HS-27A (cell line): ENCODE results near the gene PEX19.
"Not testable (repeated sequence)": the region's sequence is repeated elsewhere in the genome, so short reads cannot be mapped to it uniquely, and the experiment has no call there.

Source experiments
- DNase-seq: peaks from one replicate; pipeline ENCODE4 v3.0.0-alpha.2; 2012; ENCODE audit warnings: low read depth, missing footprints

The PEX19 gene, protein sequence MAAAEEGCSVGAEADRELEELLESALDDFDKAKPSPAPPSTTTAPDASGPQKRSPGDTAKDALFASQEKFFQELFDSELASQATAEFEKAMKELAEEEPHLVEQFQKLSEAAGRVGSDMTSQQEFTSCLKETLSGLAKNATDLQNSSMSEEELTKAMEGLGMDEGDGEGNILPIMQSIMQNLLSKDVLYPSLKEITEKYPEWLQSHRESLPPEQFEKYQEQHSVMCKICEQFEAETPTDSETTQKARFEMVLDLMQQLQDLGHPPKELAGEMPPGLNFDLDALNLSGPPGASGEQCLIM

DNA sequence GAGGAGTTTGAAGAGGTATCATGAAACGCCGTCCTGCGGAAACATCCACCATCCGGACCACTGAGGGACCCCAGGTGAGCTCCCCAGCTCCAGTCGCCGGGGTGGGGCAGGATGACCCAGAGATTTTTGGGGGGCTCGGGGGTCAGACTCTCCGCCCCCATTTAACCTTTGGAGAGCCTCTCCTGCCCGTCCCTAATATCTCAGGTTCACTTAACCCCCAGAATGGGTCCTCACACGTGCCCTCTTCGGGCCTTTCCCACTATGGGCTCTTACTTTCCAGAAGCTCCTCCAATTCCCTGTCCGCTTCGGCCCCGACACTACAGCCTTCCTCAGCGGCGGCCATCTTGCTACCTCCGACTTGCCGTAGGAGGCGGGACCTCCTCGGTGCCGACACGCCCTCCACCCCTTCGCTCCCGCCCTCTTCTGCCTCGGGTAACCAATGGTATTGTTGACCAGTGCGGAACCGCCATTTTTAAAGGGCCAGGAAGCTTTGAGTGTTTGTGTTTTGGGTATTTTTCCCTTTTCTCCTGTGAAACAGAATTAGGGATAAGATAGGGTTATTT, at the start of gene PEX19:
Gene PEX19 (minus strand): TSS at position 352 of the 563 bp plus-strand sequence. CDS start 9 bp downstream, at position 343.
- peak; percentile 69 for DNase-seq

- no peak for DNase-seq
Observed at GRCh38 chr1:160332516-160332915, 47.6 kb upstream of the PEX19 start.

DNA sequence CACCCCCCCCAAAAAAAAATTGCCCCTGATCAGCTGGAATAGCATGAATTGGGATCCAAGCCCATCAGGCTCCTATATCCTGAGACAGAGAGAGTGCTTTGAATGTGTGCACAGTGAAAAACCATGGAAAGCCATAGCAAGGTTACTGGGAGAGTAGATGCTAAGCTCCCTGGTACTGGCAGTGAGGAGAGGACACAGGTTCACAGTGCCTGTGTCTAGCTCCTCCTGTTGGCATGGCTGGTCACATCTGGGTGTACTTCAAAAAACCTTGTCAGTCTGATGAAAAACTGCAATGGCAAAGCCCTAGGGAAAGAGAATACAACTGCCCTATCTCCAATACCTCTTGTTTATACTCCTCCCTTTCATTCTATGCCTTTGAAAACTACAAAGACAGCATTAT, 45.2 kb upstream of the PEX19 start:
- no peak for DNase-seq

DNA sequence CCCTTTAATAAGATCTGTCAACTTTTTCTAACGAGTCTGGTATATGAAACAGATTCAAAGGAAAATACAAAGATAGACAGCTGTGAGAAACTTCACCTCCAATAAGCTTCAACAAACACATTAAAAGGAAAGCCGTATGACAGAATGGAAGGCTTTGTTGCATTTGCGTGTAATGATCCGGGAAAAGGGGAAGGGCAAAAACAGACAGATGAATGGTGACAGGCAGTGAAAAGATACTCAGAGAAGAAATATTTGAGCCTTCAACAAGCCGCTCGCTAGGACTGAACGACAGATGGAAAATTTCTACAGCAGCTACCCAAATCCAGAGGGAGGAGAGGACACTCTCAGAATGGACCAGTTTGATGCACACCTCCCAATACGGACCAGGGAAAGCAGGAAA, 43.3 kb upstream of the PEX19 start:
- DNase-seq, result no peak

DNA sequence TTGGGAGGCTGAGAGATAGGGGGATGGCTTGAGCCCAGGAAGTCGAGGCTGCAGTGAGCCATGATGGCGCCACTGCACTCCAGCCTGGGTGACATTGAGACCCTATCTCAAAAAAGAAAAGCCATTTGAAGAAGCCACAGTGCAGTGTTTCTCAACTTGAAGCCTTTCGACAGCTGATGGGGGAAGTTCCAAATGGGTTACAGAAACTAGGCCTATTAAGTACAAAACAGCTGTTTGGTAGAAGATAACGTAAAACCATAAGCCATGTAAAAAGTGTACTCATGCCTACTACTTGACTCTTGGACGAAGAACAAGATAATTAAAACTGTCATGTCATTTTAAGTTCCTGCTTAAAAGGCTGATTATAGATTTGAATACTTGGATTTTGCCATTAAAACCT, 41.5 kb upstream of the PEX19 start:
- no peak for DNase-seq

DNA sequence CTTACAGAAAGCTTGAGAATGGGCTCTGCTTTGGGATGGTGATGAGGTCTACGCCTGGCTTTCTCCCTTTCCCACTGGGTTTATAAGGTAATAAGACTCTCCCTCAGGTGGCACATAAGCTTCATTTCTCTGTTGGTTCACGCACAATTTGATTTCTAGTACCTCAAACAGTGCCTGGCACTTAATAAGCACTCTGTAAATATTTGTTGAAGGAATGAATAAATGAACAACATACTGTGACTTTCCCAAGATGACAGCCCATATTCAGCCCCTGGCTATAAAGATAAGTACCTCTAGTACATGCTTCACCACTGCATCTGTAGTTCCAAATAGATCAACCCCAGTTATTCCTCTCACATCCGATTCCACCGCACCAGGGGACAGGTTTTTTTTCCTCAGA, 40.3 kb upstream of the PEX19 start:
- no peak for DNase-seq

DNA sequence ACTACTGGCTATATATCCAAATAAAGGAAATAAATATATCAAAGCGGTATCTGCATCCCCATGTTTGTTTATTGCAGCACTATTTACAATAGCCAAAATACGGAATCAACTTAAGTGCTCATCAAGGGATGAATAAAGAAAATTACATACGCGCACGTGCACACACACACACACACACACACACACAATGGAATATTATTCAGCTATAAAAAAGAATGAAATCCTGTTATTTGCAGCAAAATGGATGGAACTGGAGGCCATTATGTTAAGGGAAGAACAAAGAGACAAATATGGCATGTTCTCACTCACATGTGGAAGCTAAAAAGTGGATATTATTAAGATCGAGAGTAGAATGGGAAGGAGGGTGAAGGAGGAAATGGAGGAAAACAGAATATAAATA, 37.9 kb upstream of the PEX19 start:
- DNase-seq, result no peak

DNA sequence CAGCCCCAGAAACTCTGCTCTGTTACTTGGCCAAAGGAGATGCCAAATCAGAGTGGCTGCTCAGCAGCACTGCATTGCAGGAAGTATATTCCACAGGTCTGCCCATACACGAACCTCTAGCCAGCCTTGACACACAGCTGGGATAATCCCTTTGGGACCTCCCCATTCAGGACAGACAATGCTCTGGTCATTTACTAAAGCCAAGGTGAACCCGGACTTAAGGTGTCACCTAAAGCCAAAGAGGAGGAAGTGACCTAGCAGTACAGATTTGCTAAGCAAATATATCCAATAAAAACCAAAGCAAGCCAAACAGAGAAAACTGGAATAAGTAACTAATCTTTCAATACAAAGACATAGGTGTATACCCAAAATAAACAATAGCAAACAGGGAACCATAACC, 30.4 kb upstream of the PEX19 start:
- no peak for DNase-seq

- DNase-seq, result no peak
Observed at GRCh38 chr1:160309571-160309970, 24.6 kb upstream of the PEX19 start.

DNA sequence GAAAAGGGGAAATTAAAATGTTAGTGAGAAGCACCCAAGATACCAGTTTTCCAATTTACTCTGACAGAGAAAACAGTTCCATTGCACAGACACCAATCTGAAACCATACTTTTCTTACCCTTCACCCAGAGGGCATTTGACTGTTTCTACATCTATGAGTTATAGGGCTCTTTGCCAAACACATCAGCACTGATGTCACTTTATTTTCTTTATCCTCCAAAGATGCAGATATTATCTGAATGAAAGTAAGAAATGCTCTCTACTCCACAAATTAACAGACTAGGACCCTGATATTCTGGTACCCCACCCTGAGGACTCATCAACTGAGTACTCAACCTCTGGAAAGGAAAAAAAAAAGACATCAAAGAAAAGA, 24.2 kb upstream of the PEX19 start:
- DNase-seq, result no peak

DNA sequence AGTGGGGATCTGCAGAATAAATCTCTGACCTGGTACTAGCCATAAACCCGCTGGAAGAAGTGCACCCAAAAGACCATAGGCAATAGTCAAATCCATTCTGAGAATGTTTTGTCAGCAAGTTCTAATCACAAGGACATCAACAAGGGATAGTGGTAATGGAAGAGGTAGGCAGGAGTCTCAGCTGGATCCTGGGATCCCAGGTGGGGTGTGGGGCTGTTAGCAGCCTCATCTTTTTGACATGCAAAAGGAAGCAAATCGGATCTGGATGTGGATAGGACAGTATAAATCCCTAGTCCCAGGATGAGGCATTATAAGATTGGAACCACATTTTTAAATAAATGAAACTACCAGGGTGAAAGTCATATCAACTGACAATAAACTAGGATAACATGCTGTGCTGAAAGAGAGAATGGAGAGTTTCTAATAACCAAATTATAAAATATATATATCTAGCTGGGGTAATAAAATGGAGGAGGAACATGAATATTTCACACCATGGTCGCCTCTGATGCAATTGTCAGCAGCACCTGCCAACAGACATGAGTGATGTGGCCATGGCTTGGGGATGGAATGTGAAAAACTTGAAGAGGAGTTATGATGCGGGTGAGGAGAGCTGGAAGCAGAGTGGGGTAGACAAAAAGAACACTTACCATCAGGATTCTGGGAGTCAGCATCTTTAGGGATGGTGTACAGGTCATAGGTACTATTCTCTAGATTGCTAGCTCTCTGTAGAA, 23.7 kb upstream of the PEX19 start:
- no peak for DNase-seq

GRCh38 chr1:160307118-160307791, 22.3 kb upstream of the PEX19 start:
- DNase-seq, result no peak

DNA sequence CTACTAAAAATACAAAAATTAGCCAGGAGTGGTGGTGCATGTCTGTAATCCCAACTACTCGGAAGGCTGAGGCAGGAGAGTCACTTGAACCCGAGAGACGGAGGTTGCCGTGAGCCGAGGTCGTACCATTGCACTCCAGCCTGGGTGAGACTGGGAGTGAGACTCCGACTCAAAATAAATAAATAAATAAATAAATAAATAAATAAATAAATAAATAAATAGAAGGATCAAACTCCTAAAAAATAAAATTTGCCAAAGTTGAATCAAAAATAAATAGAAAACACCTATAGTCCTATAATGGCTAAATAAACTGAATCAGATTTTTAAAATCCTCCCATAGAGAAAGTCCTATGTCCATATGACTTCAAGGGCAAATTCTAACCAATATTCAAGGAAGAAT, 15.2 kb upstream of the PEX19 start:
- DNase-seq, result no peak

DNA sequence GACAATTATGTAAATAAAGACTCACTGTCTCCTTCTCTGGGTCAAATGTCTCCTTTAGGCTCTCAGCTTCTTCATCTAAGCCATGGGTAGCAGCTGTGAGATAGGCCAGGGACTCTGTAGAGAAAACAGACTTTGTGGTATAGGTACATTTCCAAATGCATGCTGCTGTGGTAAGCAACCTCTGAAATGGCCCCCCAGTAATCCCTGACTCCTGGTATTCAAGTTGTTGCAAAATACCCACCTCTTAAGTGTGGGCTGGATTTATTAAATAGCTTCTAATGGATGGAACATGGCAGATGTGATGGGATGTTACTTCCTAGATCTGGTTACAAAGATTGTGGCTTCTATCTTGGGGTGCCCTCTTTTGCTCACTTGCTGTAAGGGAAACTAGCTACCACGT, 11.1 kb upstream of the PEX19 start:
- DNase-seq, result no peak

GRCh38 chr1:160293020-160293968, 8.4 kb upstream of the PEX19 start:
- no peak for DNase-seq

DNA sequence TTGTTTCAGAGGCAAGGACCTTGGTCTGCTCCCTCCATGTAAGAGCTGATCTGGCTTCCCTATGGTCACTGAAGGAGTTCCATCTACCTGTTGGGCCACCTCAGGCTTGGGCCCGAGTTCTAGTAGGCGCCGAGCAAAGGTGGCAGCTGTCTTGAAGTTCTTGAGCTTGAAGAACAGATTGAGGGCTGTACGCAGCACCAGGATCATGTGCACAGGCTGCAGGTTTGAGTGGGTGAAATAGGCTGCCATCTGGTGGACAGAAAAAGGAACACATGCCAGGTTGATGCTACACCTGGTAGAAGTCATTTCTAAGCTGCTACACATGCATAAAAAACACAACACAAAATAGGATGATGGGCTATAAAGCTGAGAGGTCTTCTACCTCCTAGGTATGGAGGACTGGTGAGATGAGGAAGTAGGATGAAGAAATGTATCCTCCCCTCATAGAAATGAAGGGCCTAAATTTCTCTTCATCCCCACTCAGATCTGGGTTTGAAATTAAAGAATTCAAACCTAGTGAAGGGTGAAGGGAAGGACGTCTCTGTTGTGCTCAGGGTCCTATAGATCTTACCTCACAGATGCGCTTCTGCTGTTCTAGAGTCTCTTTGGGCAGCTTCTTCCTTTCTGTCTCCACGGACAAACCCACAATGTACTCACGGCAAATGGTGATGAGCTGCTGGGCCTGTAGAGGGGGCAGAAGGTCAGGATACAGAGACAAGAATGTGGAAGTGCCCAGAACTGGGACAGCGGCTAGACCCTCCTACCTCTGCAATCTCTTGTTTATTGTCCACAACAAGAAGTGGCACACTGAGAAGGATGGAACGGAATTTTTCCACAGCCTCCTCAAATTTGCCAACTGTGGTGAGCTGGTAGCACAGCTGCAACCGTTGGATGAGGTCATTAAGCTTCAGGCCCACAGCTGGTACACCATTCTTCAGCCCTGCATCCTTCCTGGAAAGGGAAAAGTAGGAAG, 6.6 kb upstream of the PEX19 start:
- DNase-seq, result no peak

- DNase-seq, result not testable (repeated sequence)
Observed at GRCh38 chr1:160287769-160288168, 2.8 kb upstream of the PEX19 start.

- DNase-seq, result no peak
Observed at GRCh38 chr1:160285506-160285905, 573 bp upstream of the PEX19 start.

- DNase-seq, result peak; percentile 9
Observed at GRCh38 chr1:160284220-160284781, 632 bp downstream of the PEX19 start.

DNA sequence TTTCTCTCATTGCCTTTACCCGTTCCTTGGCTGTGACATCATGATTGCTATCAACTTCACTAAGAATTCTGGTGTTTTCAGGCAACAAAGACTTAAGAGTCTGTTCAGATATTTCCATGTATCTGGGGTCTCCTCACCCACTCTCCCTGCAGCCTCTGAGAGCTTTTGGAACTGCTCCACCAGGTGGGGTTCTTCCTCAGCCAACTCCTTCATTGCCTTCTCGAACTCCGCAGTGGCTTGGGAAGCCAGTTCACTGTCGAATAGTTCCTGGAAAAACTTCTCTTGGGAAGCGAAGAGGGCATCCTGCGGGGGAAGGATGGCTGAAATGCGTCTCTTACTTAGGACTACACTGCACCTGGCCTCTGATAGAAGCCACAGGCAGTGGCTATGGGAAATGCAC, 2.1 kb downstream of the PEX19 start:
- no peak for DNase-seq
